HEK293 (cell line): ENCODE results near the gene MAGI1.

Source experiments
- KLF1 ChIP-seq: fragments of 450-650 bp; formaldehyde crosslinking; IDR thresholded peaks from 2 replicates; pipeline ENCODE4 v1.5.1; 2016; ENCODE audit warnings: missing biosample characterization, missing genetic modification characterization
- REPIN1 ChIP-seq: fragments of 450-650 bp; formaldehyde crosslinking; IDR thresholded peaks from 2 replicates; pipeline ENCODE4 v1.5.1; 2017; ENCODE audit warnings: missing biosample characterization, missing genetic modification characterization, low read depth
- TRIM28 ChIP-seq: IDR thresholded peaks from 2 replicates; pipeline ENCODE4 v1.6.1; 2011; ENCODE audit warnings: low read length, control low read depth, borderline replicate concordance
- ZFP3 ChIP-seq: fragments of 450-650 bp; formaldehyde crosslinking; IDR thresholded peaks from 2 replicates; pipeline ENCODE4 v1.5.1; 2016; ENCODE audit warnings: low read depth, missing biosample characterization, missing genetic modification characterization
- ZNF146 ChIP-seq: fragments of 450-650 bp; formaldehyde crosslinking; IDR thresholded peaks from 2 replicates; pipeline ENCODE4 v1.5.1; 2016; ENCODE audit warnings: missing biosample characterization, missing genetic modification characterization
- ZNF302 ChIP-seq: fragments of 450-650 bp; formaldehyde crosslinking; IDR thresholded peaks from 2 replicates; pipeline ENCODE4 v1.5.1; 2016; ENCODE audit warnings: missing biosample characterization, missing genetic modification characterization, low read depth
- ZNF416 ChIP-seq: fragments of 450-650 bp; formaldehyde crosslinking; IDR thresholded peaks from 2 replicates; pipeline ENCODE4 v1.5.1; 2016; ENCODE audit warnings: missing biosample characterization, missing genetic modification characterization
- ZNF473 ChIP-seq: fragments of 450-650 bp; formaldehyde crosslinking; IDR thresholded peaks from 2 replicates; pipeline ENCODE4 v1.5.1; 2017; ENCODE audit warnings: missing biosample characterization, missing genetic modification characterization
- ZNF658 ChIP-seq: fragments of 450-650 bp; formaldehyde crosslinking; IDR thresholded peaks from 2 replicates; pipeline ENCODE4; 2016; ENCODE audit warnings: missing biosample characterization, missing genetic modification characterization
- ZSCAN23 ChIP-seq: fragments of 450-650 bp; formaldehyde crosslinking; IDR thresholded peaks from 2 replicates; pipeline ENCODE4 v1.5.1; 2016; ENCODE audit warnings: missing biosample characterization, missing genetic modification characterization
- TF ChIP-seq, protein P1 (sequence below): fragments of 450-650 bp; formaldehyde crosslinking; IDR thresholded peaks from 2 replicates; pipeline ENCODE4 v1.5.1; 2016; ENCODE audit warnings: missing biosample characterization, missing genetic modification characterization
- TF ChIP-seq, protein P2 (sequence below): fragments of 450-650 bp; formaldehyde crosslinking; IDR thresholded peaks from 2 replicates; pipeline ENCODE4 v1.5.1; 2016; ENCODE audit warnings: missing biosample characterization, missing genetic modification characterization

DNA sequence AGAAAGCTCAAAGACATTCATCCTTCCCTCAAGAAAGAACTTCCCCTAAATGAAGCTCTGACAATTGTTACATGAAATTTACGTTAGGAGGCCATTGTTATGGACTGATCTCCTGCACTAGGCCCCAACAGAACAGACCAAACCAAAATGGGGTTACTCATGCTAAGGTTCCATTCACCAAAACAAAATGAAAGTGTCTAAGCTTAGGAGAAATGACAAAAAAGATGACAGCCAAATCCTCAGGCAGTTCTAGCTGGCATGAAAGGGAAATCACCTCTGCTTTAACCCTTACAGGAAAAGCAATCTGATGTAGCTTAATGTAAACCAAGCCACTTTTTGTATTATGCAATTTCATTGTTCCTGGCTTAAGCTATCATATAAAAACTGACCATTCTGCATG, 271.2 kb downstream of the MAGI1 start:
- no peak for TF ChIP-seq ZNF302 (tag by site-specific recombination)
- no peak for TF ChIP-seq ZNF416
- no peak for TF ChIP-seq ZNF658
- no peak for TF ChIP-seq ZNF473 (tag by site-specific recombination)
- no peak for TF ChIP-seq ZFP3 (tag by site-specific recombination)
- TF ChIP-seq, protein P1, sequence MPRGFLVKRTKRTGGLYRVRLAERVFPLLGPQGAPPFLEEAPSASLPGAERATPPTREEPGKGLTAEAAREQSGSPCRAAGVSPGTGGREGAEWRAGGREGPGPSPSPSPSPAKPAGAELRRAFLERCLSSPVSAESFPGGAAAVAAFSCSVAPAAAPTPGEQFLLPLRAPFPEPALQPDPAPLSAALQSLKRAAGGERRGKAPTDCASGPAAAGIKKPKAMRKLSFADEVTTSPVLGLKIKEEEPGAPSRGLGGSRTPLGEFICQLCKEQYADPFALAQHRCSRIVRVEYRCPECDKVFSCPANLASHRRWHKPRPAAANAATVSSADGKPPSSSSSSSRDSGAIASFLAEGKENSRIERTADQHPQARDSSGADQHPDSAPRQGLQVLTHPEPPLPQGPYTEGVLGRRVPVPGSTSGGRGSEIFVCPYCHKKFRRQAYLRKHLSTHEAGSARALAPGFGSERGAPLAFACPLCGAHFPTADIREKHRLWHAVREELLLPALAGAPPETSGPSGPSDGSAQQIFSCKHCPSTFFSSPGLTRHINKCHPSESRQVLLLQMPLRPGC (tag by site-specific recombination), result no peak
- TF ChIP-seq ZNF146 (tag by site-specific recombination), result no peak
- TF ChIP-seq, protein P2, sequence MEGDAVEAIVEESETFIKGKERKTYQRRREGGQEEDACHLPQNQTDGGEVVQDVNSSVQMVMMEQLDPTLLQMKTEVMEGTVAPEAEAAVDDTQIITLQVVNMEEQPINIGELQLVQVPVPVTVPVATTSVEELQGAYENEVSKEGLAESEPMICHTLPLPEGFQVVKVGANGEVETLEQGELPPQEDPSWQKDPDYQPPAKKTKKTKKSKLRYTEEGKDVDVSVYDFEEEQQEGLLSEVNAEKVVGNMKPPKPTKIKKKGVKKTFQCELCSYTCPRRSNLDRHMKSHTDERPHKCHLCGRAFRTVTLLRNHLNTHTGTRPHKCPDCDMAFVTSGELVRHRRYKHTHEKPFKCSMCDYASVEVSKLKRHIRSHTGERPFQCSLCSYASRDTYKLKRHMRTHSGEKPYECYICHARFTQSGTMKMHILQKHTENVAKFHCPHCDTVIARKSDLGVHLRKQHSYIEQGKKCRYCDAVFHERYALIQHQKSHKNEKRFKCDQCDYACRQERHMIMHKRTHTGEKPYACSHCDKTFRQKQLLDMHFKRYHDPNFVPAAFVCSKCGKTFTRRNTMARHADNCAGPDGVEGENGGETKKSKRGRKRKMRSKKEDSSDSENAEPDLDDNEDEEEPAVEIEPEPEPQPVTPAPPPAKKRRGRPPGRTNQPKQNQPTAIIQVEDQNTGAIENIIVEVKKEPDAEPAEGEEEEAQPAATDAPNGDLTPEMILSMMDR, result no peak
- TF ChIP-seq REPIN1 (tag by site-specific recombination), result no peak
- TF ChIP-seq ZSCAN23 (tag by site-specific recombination), result no peak
- TF ChIP-seq TRIM28, result no peak
- no peak for TF ChIP-seq KLF1 (tag by site-specific recombination)
